B cell (primary cell): ENCODE results near the gene FOXF1. TPM values are rescaled to one million over a fixed set of nuclear protein-coding genes. Genes with fewer than 3 reads are reported as not detected.
A peak's percentile ranks its signal among the peaks of the same experiment; 100 is the strongest.

ENCODE experiments used
- ATAC-seq: fragments of 200-7000 bp; cut with Tn5 transposase; one replicate; pipeline ENCODE4 v1.10.0; 2021; ENCODE audit warnings: low read depth, mild to moderate bottlenecking, moderate number of reproducible peaks, moderate library complexity
- CTCF ChIA-PET: fragments of 350-600 bp; sonication (Branson Sonifier 250); formaldehyde crosslinking; loops from one replicate; lab custom pipeline; 2021; ENCODE audit warnings: antibody characterized with exemption, inconsistent platforms; lab: Charles Lee
- POLR2A ChIA-PET: fragments of 350-600 bp; sonication (Branson Sonifier 250); formaldehyde crosslinking; loops from one replicate; lab custom pipeline; 2021; ENCODE audit warnings: antibody characterized with exemption; lab: Charles Lee
- DNase-seq: peaks from one replicate; pipeline ENCODE4 v3.0.0; 2013
- H2AFZ ChIP-seq: 2 replicates; pipeline ENCODE4 v1.6.1; 2012; ENCODE audit warnings: mild to moderate bottlenecking, low read depth, low read length; ENCODE audit not compliant: insufficient read depth, poor library complexity, severe bottlenecking
- H3K27ac ChIP-seq, 2 donors: 1 replicate in 1 of 2; 2 replicates in 1 of 2; pipeline ENCODE4 v1.5.1; 2012 to 2013; ENCODE audit warnings: low read length in 2 of 2, mild to moderate bottlenecking in 2 of 2, moderate library complexity in 1 of 2
- H3K27me3 ChIP-seq, 4 experiments: fragments of 200-600 bp in 1 of 4; sonication (generic) in 1 of 4; replicated peaks in 1 of 4; 1 replicate in 2 of 4; 2 replicates in 2 of 4; pipeline versions ENCODE4 v1.6.1 to v1.7.0; 2013 to 2016; ENCODE audit warnings: low read length in 3 of 4, mild to moderate bottlenecking in 2 of 4, mixed read lengths in 1 of 4, moderate library complexity in 1 of 4; ENCODE audit not compliant: insufficient read depth in 4 of 4, control insufficient read depth in 3 of 4; ENCODE audit errors: control extremely low read depth in 1 of 4
- H3K36me3 ChIP-seq, 2 experiments: replicated peaks in 1 of 2; 1 replicate in 1 of 2; 2 replicates in 1 of 2; pipeline versions ENCODE4 v1.6.1 to v1.7.1; 2013; ENCODE audit warnings: low read length in 1 of 2; ENCODE audit not compliant: insufficient read depth in 2 of 2, control insufficient read depth in 1 of 2; ENCODE audit errors: control extremely low read depth in 1 of 2, extremely low read depth in 1 of 2
- H3K4me1 ChIP-seq, 2 donors: fragments of 200-600 bp in 1 of 2; sonication (generic) in 1 of 2; 1 replicate in 1 of 2; 2 replicates in 1 of 2; pipeline versions ENCODE4 v1.5.1 to v1.6.1; 2013 to 2017; ENCODE audit warnings: low read length in 2 of 2; ENCODE audit not compliant: control insufficient read depth in 2 of 2, insufficient read depth in 2 of 2
- H3K4me2 ChIP-seq: replicated peaks from 2 replicates; pipeline ENCODE3; 2012; ENCODE audit warnings: mild to moderate bottlenecking, low read depth, low read length; ENCODE audit not compliant: poor library complexity, severe bottlenecking
- H3K4me3 ChIP-seq, 5 experiments: fragments of 200-600 bp in 1 of 5; sonication (generic) in 1 of 5; 1 replicate in 3 of 5; 2 replicates in 2 of 5; pipeline versions ENCODE4 v1.5.1 to v1.7.0; 2011 to 2016; ENCODE audit warnings: low read length in 4 of 5, mild to moderate bottlenecking in 4 of 5, low read depth in 2 of 5, control low read depth in 1 of 5, moderate library complexity in 1 of 5; ENCODE audit not compliant: insufficient read depth in 1 of 5; ENCODE audit errors: control extremely low read depth in 1 of 5, extremely low read depth in 1 of 5
- H3K79me2 ChIP-seq: fragments of 200-600 bp; sonication (generic); one replicate; pipeline ENCODE4 v1.6.0; 2016; ENCODE audit warnings: low read length; ENCODE audit not compliant: control insufficient read depth, insufficient read depth
- H3K9ac ChIP-seq: fragments of 200-600 bp; sonication (generic); 2 replicates; pipeline ENCODE4 v1.6.1; 2017; ENCODE audit warnings: mild to moderate bottlenecking, low read length, moderate library complexity
- H3K9me3 ChIP-seq, 3 donors: one replicate each; pipeline versions ENCODE4 v1.6.1 to v1.7.1; 2013; ENCODE audit warnings: low read length in 2 of 3; ENCODE audit not compliant: control insufficient read depth in 2 of 3, insufficient read depth in 1 of 3; ENCODE audit errors: control extremely low read depth in 1 of 3
- H4K20me1 ChIP-seq: 2 replicates; pipeline ENCODE4 v1.6.0; 2012; ENCODE audit warnings: mild to moderate bottlenecking, low read length; ENCODE audit not compliant: insufficient read depth, control insufficient read depth, poor library complexity, severe bottlenecking
- H3K27ac Mint-ChIP-seq: one replicate; pipeline ENCODE4 v1.8.0; 2021; ENCODE audit warnings: mixed read lengths
- H3K27me3 Mint-ChIP-seq: one replicate; pipeline ENCODE4 v1.8.0; 2021; ENCODE audit warnings: mixed read lengths
- H3K4me1 Mint-ChIP-seq: one replicate; pipeline ENCODE4 v1.8.0; 2021; ENCODE audit warnings: mixed read lengths
- H3K4me3 Mint-ChIP-seq: one replicate; pipeline ENCODE4 v1.8.0; 2021; ENCODE audit warnings: mixed read lengths
- H3K9me3 Mint-ChIP-seq: one replicate; pipeline ENCODE4 v1.8.0; 2022; ENCODE audit warnings: mixed read lengths; ENCODE audit not compliant: insufficient read depth
- CTCF ChIP-seq: fragments of 200-600 bp; IDR thresholded peaks from one replicate; pipeline ENCODE4 v1.8.0; 2022; ENCODE audit warnings: antibody characterized with exemption, mild to moderate bottlenecking
- EZH2 ChIP-seq: IDR thresholded peaks from 2 replicates; pipeline ENCODE4 v1.6.1; 2012; ENCODE audit warnings: borderline replicate concordance, low read depth, mild to moderate bottlenecking, moderate library complexity, low read length; ENCODE audit not compliant: insufficient read depth, poor library complexity, severe bottlenecking
- WGBS: methylation state at CpG from one replicate; pipeline ENCODE4 v1.1.5; 2013; ENCODE audit warnings: missing lambda C conversion rate; ENCODE audit not compliant: insufficient coverage; 5-methylcytosine and 5-hydroxymethylcytosine counted together
- intact Hi-C: fragments of 100-400 bp; cut with micrococcal nuclease; formaldehyde crosslinking; loops from one replicate; pipeline ENCODE4 v1.10.0; 2022
- polyA plus RNA-seq: library from polyadenylated mRNA; depleted of rRNA; stranded (reverse); fragments of >200 nt; gene quantifications from 2 replicates; pipeline ENCODE4 v1.2.3, GENCODE V29; 2012
- total RNA-seq, 2 donors: library from RNA; stranded (reverse); fragments of 120-200 nt in 1 of 2; gene quantifications; 1 replicate in 1 of 2; 2 replicates in 1 of 2; pipeline versions ENCODE4 v1.2.3 to v1.2.4, GENCODE V29; 2013 to 2022

Gene FOXF1
- total and polyA plus RNA-seq, 2 donors (not counting 1 experiment from before 2014, with no cell fraction given), result not detected

DNA sequence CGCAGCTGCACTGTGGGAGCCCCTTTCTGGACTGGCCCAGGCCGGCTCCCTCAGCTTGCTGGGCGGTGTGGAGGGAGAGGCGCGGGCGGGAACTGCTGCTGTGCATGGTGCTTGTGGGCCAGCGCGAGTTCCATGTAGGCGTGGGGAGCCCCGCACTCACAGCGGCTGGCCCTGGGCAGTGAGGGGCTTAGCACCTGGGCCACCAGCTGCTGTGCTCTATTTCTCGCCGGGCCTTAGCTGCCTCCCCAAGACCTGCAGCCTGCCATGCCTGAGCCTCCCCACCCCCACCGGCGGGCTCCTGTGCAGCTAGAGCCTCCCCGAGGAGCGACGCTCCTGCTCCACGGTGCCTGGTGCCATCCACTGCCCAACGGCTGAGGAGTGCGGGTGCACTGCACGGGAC, 43.0 kb downstream of the FOXF1 start:
- Histone ChIP-seq H2AFZ (no peak overlapping the region), H3K4me3 (no peak overlapping the region), H3K27ac (no peak overlapping the region), H3K9me3 (no peaks in the 10 kb centered on the region), H3K9ac (no peak overlapping the region), H3K36me3 (peaks cover 0 to 15% of the 10 kb centered on the region in 2 experiments), H3K4me2 (no peak overlapping the region), H3K4me1 (peaks cover 6 to 16% of the 10 kb centered on the region in 2 donors), H3K79me2 (peaks cover 14% of the 10 kb centered on the region), H4K20me1 (no peaks in the 10 kb centered on the region), H3K27me3 (no peaks in the 10 kb centered on the region)
- WGBS, result 98% methylated on average over 22 of the region's 22 CpGs
- Mint-ChIP-seq H3K4me1 (peaks cover 16% of the 10 kb centered on the region), H3K27ac (no peak overlapping the region), H3K4me3 (peak overlapping the region; percentile 95), H3K9me3 (no peaks in the 10 kb centered on the region), H3K27me3 (no peaks in the 10 kb centered on the region)
- TF ChIP-seq EZH2 (no peak), CTCF (no peak)
- intact Hi-C loops, result loop anchor here (10.0 kb wide), 1 partner anchor 831 kb away; the partner anchor contains the start of gene FBXO31
- ATAC-seq (no peak), DNase-seq (no peak)
- POLR2A ChIA-PET, result no interaction called here
- CTCF ChIA-PET, result interaction anchor here (1.7 kb wide), 1 partner anchor 9 kb away, joined by 7 read pairs; no protein-coding TSS in a partner anchor

DNA sequence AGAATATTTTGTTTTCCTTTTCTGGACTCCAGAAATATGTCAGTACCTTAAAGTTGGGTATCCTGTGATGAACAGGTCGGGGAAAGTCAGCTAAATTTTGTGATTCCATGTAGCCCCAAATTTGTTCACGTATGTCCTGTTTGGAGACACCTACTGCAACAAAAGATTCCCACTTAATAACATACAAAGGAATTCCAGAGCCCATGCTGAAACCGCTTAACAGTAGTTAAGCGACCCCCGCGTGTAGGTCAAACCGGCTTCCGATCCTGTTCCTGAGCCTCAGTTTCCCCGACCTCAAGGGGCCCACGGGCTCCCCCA, 44.2 kb downstream of the FOXF1 start:
- Histone ChIP-seq H3K27me3 (peaks cover 0 to 4% (median 0%) of the 10 kb centered on the region in 4 experiments), H2AFZ (peak overlapping the region; percentile 79), H3K4me1 (peaks cover 6 to 16% of the 10 kb centered on the region in 2 donors), H3K4me2 (peak overlapping the region; percentile 74), H4K20me1 (no peaks in the 10 kb centered on the region), H3K79me2 (peaks cover 12% of the 10 kb centered on the region), H3K9me3 (no peaks in the 10 kb centered on the region), H3K4me3 (peak overlapping the region; percentile 78 to 98 (median 87)), H3K36me3 (peaks cover 0 to 13% of the 10 kb centered on the region in 2 experiments), H3K27ac (peak overlapping the region; percentile 89 to 94), H3K9ac (peak overlapping the region; percentile 96)
- DNase-seq (no peak), ATAC-seq (no peak)
- Mint-ChIP-seq H3K4me3 (peak overlapping the region; percentile 95), H3K27me3 (peaks cover 3% of the 10 kb centered on the region), H3K27ac (peak overlapping the region; percentile 95), H3K9me3 (no peaks in the 10 kb centered on the region), H3K4me1 (peaks cover 16% of the 10 kb centered on the region)
- 3% methylated on average over 9 of the region's 10 CpGs for WGBS
- ChIA-PET POLR2A (no interaction called here), CTCF (interaction anchor here (0.6 to 1.5 kb wide), 2 partner anchors 9 to 10 kb away, joined by 3 to 5 read pairs; no protein-coding TSS in a partner anchor)
- intact Hi-C loops, result loop anchor here (10.0 kb wide), 1 partner anchor 830 kb away; the partner anchor contains the start of gene FBXO31
- TF ChIP-seq CTCF, result no peak
